CD4-positive, alpha-beta T cell treated with Interleukin-6 for 4 hours (primary cell): ENCODE data around the gene KLHDC4.

Experiments used
- DNase-seq: peaks from one replicate; pipeline ENCODE4 v3.0.0-alpha.2; 2020; ENCODE audit warnings: mixed read lengths

KLHDC4 gene

GRCh38 chr16:87715231-87715630 is 50.6 kb downstream of the KLHDC4 start:
- no peak for DNase-seq

DNA sequence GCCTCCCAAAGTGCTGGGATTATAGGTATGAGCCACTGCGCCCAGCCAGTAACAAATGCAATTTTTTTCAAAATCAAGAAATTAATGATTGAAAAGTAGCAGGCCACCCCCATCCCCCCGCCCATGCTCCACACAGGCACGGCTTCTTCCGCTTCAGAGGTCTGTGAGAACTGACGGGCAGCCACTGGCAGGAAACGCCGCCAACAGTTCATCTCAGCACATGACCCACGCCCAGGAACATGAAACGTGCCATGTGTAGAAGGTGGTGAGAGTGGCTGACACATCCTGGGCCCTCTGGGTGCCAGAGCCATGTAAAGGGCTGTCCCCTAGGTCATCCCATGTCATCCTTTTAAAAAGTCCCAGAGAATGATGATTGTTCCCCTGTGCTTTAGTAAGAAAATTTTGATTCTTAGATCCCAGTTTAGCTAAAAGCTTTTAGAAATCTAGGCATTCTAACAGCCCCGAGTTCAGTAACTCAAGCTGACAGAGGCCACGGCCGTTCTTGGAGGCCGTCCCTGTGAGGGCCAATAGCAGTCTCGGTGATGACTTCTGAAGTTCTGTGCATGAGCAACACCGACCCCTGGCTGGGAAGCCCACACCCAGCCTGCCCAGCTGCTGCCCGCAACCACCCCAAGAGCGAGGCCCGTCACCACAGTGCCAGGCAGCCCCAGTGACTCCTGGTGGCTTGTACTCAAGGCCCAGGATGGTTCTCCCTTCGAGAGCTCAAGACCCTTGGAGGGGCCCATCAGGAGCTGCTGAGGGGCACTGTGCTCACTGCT is 52.1 kb downstream of the KLHDC4 start:
- DNase-seq = peak; percentile 75

DNA sequence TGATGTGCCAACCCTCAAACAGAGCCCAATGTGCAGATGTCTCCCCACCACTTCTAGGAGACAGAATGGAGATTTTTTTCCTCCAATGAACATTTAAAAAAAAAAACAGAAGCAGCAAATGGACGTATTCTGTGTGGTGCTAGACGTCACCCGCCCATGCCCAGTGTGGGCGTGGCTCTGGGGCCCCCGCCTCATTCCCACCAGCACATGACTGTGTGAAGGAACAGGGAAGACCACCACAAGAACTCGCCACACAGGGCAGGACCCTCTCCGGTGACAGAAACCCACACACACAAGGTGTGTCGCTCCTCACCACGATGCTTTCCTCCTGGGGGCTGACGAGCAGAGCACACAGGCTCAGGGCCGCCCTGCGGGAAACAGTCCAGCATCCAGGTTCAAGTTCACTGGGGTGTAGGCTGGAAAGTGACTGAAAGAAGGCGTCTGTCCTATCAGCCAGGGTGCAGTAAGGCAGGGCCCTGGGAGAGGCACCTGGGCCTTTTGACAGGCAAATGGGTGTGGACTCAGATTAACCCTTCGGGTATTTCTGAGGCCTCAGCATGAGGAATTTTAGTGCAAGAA is 53.5 kb downstream of the KLHDC4 start:
- no peak for DNase-seq

DNA sequence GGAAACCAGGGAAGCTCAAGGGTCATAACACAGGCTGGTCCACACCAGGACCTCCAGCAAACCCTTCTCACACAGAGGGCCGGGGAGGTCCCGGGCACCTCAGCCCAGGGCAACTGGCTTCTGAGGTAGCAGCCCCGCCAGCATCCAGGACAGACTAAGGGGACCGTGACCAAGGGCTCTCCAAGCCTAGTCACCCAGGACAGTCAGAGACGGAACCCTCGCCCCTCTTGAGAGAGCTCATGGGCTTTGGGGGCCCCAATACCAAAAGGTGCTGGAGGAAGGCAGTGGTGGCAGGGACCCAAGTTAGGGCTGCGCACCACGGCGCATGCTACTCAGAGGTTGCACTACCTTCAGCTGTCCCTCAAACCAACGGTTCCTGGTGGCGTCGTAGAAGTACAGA is 54.9 kb downstream of the KLHDC4 start:
- no peak for DNase-seq

DNA sequence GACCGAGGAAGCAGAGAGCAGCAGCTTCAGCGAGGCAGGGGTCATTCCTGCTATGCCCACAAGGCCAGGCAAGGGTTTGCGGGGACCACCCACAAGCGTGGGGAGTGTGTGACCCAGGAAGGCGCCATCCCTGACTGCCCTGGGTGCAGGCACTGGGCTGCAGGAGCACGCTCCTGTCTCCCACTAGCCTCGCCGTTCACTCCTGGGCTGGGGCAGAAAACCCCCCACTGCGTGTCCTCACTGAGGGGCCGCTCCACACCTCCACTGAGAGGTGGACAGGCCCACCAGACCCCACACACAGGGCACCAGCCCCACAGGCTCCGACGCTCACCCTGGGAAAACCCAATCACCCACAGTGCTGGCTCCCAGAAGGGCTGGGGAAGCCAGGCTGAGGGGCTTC is 56.1 kb downstream of the KLHDC4 start:
- no peak for DNase-seq

DNA sequence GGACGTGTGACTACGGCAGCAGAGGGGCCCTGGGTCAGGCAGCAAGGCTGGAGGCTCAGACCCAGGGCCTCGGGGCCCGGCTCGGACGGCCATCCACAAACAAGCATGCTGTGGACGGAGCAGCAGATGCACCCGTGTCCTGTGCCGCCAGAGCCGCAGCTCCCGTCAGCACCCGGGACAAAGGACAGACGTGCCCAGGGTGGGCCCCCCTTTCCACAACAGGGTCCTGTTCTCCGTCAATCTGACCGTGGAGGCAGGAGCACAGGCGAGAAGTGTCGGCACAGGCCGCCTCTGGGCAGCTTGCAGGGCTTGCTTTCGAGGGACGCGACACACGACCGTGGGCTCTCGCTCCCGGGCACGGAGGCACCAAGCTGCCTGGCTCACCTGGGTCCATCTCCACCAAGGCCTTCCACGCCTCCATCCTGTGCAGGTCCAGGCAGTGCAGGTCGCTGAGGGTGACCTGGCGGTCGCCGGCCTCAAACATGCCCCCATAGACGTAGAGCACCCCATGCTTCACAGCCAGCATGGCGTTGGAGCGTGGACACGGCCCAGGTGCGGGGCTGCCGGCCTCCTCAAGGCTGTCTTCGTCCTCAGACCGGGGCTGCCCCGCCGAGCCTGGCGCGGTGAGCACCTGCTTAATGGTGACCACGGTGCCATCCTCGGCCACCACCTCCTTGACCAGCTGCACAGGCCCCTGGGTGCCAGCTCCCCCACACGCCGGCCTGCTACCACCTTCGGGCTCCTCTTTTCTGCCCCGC is 56.7 kb downstream of the KLHDC4 start:
- DNase-seq = no peak

DNA sequence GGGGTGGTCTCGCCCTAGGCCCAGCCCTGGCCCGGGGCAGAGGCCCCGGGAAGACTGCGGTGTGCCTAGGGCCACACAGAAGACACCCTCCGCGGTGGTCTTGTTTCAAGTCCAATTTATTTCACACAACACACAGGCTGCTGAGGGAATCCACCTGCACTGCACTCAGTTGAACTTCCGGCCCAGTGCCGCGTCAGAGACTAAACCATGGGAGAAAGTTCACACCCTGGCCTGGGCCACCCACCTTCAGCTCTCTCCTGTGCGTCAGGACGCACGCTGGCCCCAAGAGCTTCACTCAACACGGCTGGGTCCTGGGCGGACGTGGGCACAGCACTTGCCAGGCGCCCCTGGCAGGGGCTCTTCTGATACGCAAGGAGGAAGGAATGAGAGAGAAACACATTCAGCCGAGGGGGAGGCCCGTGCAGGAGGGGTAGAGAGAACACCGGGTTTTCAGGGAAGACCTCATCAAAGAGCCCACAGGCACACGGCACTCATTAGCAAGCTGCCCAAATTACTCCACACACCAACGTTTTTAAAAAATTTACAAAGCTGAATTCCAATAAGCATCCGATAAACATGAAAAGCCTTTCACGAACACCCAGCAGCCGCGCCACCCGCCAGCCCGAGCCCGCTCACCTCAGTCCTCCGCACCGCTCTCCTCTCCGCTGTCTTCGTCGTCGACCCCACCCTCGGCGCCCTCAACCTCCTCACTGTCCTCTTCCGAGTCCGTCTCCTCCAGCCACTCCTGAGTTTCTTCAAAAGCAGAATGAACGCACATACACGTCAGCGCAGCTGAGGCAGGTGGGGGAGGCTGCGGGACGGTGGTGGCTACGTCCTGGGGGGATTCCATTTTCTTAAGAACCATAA is 57.8 kb downstream of the KLHDC4 start:
- DNase-seq = no peak

GRCh38 chr16:87707097-87707496 is 58.7 kb downstream of the KLHDC4 start:
- DNase-seq = no peak

DNA sequence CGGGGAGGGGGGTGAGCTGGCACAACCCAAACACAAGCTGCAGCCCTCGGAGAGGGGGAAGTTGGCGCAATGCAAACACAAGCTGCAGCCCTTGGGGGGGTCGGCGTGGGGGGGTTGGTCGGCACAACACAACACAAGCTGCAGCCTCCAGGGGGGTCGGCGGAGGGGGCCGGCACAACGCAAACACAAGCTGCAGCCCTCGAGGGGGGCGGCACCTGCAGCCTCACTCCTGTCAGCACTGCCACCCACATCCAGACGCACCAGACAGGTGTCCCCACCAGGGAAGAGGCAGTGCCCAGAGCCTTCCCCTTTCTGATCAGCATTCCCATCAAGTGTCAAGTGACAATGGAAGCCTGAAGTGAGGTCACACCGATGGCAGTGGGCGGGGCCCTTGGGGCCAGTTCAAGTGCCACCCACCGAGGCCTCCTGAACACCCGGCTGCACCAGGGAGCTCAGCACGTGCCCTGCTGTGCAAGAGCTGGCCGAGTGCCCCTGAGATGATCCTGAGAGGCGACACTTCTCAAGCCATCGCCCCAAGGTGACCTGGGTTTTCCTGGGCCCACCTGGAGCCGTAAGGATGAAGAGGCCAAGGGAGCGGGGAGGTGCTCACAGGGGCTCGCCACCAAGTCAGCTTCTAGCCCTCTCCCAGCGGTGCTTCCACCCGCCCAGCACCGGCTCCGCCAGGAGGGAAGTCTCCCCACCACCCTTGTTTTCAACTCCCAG is 59.3 kb downstream of the KLHDC4 start:
- DNase-seq = no peak

DNA sequence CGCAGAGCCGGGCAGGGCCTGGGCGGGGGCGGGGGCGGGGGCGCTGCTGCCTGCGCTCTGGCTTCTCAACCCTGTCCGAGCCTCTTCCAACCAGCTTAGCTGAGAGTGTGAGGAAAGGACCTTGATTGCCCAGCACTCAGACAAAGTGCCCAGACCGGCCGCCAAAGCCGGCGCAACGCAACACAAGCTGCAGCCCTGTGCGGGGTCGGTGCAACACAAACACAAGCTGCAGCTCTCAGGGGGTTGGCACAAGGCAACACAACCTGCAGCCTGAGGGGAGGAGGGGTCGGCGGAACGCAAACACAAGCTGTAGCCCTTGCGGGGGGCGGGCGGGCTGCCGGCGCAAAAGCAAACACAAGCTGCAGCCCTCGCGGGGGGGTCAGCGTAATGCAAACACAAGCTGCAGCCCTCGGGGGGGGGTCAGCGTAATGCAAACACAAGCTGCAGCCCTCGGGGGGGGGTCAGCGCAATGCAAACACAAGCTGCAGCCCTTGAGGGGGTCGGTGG is 60.0 kb downstream of the KLHDC4 start:
- DNase-seq = no peak

DNA sequence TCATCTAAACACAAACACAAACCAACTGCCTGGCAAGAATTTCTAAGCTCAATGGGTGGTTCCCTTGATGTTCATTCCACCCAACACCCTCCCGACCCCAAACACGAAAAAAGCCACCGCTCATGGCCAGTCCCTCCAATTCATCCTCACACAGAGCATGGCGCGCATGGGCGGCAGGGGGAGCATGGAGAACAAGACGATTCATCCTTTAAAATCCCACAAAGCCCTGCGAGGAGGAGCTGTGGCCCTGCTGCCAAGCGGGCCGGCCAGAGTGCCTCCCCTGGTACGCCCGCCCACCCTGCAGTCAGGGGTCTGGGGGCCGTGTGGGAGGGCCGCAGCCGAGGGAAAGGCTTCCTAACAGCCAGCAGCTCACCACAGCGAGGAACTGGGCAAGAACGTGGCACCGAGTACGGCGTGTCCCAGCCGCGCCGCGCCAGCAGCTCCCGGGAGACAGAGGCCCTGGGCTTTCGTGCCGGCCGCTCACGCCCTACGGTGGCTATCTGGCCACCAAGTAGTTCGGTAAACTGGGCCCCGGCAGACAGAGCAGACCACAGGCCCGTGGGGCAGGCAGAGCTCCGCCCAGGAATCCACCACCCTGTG is 60.9 kb downstream of the KLHDC4 start:
- DNase-seq = no peak

- no peak for DNase-seq
Observed at GRCh38 chr16:87703835-87704375, 61.9 kb downstream of the KLHDC4 start.

GRCh38 chr16:87703071-87703470 is 62.7 kb downstream of the KLHDC4 start:
- DNase-seq = no peak

DNA sequence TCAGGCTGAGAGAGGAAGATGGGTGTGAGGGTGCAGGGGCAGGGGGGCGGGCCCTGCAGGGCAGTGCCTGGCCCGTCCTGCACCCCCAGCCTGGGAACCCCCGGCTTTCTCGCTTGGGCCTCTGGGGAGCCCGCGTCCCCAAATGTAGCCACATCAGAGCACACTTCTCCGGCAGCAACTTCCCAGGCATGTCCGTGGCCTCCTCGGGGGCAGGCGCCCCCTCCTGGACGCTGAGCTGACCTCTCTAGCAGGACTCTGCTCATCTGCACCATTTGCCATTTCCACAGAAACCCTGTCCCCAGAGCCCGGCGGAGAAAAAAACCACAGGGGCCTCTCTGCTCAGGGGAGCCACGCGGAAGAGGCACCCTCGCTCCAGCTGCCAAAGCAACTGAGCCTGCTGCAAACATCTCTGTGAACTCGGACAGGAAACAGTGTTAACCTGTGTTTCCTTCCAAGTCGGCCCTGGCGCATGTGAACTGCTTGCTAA is 63.4 kb downstream of the KLHDC4 start:
- DNase-seq = peak; percentile 55

DNA sequence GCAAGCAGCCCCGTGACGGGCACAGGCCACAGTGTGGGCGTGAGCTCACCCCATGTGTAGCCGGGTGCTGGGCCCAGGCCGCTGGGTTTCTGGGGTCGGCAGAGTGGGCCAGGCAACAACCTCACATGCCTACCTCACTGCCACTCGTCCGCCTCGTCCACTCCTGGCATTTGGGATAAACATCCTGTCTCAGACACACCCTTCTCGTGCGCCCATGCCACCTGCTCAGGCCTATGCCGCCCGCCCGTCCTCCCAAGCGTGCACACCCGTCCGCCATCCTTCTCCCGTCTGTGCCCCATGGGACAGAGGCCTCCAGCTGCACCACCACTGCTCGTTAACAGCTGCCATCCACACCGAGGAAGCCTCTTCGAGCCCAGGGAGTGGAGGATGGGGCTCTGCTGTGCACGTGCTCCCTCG is 64.3 kb downstream of the KLHDC4 start:
- no peak for DNase-seq

DNA sequence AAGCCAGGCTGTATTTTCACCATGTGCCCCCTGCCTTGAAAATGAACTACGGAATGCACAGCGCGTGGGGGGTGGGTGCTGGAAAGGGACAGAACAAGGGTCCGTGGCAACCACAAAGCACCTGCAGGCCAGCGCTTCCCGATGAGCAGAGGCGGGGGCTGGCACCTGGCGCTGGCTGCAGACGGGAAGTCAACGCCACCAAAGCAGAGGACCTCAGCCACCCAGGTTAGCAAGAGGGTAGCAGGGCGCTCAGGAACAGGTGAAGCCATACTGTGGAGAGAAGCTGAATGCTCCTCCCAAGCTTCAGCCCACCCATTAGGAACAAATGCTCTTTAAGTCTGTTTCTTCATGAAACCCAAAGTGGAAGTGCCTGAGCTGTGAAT is 64.7 kb downstream of the KLHDC4 start:
- DNase-seq = no peak

DNA sequence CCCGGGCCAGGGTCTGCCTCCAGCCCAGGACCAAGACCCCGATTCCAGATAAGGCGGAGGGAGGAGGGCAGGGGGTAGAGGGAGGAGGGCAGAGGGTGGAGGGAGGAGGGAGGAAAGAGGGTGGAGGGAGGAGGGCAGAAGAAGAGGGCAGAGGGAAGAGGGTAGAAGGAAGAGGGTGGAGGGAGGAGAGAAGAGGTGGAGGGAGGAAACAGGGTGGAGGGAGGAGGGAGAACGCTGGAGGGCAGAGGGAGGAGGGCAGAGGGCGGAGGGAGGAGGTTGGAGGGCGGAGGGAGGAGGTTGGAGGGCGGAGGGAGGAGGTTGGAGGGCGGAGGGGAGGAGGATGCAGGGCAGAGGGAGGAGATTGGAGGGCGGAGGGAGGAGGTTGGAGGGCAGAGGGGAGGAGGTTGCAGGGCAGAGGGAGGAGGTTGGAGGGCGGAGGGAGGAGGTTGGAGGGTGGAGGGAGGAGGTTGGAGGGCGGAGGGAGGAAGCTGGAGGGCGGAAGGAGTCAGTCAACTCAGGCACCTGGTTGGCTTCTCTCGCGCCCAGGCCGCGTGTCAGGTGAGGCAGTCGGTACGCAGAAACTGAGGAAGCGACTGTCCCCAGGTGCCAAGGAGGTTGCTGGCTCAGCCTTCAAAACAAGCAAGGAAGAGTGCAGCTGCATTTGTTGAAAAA is 65.2 kb downstream of the KLHDC4 start:
- peak; percentile 49 for DNase-seq

GRCh38 chr16:87698676-87699199 is 67.0 kb downstream of the KLHDC4 start:
- DNase-seq = peak; percentile 22

DNA sequence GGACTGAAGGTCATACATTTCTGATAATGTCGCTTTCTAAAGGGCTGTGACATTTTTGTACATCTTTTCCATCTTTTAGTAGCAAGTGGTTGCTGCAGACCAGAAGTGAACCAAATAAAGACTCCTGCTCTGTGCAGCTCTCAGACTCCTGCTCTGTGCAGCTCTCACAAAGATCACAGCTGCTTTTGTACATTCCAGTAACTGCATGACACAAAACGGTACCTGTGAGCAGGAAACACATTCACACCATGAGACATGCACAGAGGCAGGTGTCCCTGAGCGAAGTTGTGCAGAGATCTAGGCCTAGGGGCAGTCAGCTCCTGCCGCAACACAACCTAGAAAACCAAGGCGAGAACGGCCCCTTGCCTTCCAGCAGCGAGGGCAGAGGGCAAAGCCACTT is 67.5 kb downstream of the KLHDC4 start:
- DNase-seq = no peak

DNA sequence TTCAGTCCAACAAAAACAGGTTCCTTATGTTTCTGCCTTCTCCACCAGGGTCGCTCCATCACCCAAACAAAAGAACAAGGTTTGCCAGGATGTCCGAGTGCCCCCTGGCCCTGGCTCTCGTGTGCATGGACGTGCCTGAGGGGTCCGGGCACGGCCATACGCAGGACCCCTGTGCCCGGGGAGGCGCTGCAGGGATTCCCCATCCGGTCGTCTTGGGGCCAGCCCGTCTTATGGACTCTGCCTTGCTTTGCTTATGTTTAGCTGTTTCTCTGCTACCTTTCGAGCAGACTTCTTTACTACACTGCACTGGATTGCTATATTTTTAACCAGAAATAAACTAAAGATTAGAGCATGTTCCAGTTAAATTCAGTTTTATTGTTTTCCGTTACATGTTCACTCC is 68.0 kb downstream of the KLHDC4 start:
- DNase-seq = no peak
